Parathyroid adenoma (tissue), 2 donors: ENCODE measurements around the gene SGF29.
A peak's percentile ranks its signal among the peaks of the same experiment; 100 is the strongest.
"Not testable (repeated sequence)": the region's sequence is repeated elsewhere in the genome, so short reads cannot be mapped to it uniquely, and the experiment has no call there.

Experiments
- H2AFZ ChIP-seq: fragments of 300-600 bp; sonication (generic); one replicate; pipeline ENCODE4 v1.7.0; 2017; ENCODE audit warnings: antibody characterized with exemption, mild to moderate bottlenecking
- H3K27ac ChIP-seq: fragments of 300-600 bp; sonication (generic); one replicate; pipeline ENCODE4 v1.7.0; 2017
- H3K27me3 ChIP-seq: fragments of 300-600 bp; sonication (generic); one replicate; pipeline ENCODE4 v1.7.0; 2017; ENCODE audit warnings: low read length; ENCODE audit not compliant: control insufficient read depth, insufficient read depth
- H3K36me3 ChIP-seq: fragments of 300-600 bp; sonication (generic); one replicate; pipeline ENCODE4 v1.7.0; 2017; ENCODE audit warnings: low read length; ENCODE audit not compliant: control insufficient read depth, insufficient read depth
- H3K4me1 ChIP-seq: fragments of 300-600 bp; sonication (generic); one replicate; pipeline ENCODE4 v1.7.0; 2017; ENCODE audit warnings: control low read depth
- H3K4me2 ChIP-seq: fragments of 300-600 bp; sonication (generic); one replicate; pipeline ENCODE4 v1.7.0; 2017; ENCODE audit warnings: low read length
- H3K4me3 ChIP-seq: fragments of 300-600 bp; sonication (generic); one replicate; pipeline ENCODE4 v1.7.0; 2017; ENCODE audit warnings: low read depth, low read length
- H3K79me2 ChIP-seq: fragments of 300-600 bp; sonication (generic); one replicate; pipeline ENCODE4 v1.7.0; 2017; ENCODE audit warnings: control low read depth
- H3K9ac ChIP-seq: fragments of 300-600 bp; sonication (generic); one replicate; pipeline ENCODE4 v1.7.0; 2017; ENCODE audit warnings: mild to moderate bottlenecking
- H3K9me3 ChIP-seq: fragments of 300-600 bp; sonication (generic); one replicate; pipeline ENCODE4 v1.7.0; 2017; ENCODE audit warnings: low read length; ENCODE audit not compliant: control insufficient read depth
- TF ChIP-seq, protein P1 (sequence below): fragments of 300-600 bp; sonication (generic); IDR thresholded peaks from one replicate; pipeline ENCODE4 v1.7.0; 2017; ENCODE audit warnings: antibody characterized with exemption, mild to moderate bottlenecking
- donor health status: primary hyperparathyroidism.

The SGF29 gene

DNA sequence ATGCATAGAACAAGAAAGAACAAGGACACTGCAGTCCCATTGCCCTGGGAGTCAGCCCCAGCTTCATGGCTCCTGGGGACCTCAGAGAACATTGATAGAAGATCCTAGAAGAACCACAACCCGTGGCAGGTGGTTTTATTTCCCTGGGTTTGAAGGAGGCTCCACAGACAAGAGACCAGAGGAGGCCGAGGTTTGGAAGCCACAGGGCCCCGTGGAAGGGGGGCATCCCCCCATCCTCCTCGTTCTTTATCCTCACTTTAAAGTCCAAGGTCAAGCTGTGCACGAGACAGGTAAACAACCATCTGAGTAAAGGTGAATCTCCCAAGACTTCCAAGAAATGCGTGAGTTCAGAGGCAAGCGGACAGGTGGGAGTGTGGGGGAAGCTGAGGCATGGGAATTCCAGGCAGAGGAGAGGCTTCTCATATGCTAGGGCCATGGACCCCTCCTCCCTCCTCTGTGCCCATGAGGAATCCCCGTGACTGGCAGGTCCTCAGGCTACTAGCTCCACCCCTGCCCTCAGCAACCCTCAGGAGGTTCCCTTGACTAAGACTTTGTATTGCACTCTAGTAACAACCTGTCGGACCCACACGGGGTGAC lies 57.0 kb downstream of the SGF29 start:
- Histone ChIP-seq H3K79me2 (peaks cover 3% of the 10 kb centered on the region), H3K27ac (peak overlapping the region; percentile 90), H3K4me2 (peak overlapping the region; percentile 58), H3K9me3 (no peaks in the 10 kb centered on the region), H3K4me1 (peaks cover 22% of the 10 kb centered on the region), H3K9ac (no peak overlapping the region), H2AFZ (peak overlapping the region; percentile 27), H3K36me3 (no peaks in the 10 kb centered on the region), H3K27me3 (no peaks in the 10 kb centered on the region), H3K4me3 (no peak overlapping the region)
- TF ChIP-seq, protein P1, sequence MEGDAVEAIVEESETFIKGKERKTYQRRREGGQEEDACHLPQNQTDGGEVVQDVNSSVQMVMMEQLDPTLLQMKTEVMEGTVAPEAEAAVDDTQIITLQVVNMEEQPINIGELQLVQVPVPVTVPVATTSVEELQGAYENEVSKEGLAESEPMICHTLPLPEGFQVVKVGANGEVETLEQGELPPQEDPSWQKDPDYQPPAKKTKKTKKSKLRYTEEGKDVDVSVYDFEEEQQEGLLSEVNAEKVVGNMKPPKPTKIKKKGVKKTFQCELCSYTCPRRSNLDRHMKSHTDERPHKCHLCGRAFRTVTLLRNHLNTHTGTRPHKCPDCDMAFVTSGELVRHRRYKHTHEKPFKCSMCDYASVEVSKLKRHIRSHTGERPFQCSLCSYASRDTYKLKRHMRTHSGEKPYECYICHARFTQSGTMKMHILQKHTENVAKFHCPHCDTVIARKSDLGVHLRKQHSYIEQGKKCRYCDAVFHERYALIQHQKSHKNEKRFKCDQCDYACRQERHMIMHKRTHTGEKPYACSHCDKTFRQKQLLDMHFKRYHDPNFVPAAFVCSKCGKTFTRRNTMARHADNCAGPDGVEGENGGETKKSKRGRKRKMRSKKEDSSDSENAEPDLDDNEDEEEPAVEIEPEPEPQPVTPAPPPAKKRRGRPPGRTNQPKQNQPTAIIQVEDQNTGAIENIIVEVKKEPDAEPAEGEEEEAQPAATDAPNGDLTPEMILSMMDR = no peak

DNA sequence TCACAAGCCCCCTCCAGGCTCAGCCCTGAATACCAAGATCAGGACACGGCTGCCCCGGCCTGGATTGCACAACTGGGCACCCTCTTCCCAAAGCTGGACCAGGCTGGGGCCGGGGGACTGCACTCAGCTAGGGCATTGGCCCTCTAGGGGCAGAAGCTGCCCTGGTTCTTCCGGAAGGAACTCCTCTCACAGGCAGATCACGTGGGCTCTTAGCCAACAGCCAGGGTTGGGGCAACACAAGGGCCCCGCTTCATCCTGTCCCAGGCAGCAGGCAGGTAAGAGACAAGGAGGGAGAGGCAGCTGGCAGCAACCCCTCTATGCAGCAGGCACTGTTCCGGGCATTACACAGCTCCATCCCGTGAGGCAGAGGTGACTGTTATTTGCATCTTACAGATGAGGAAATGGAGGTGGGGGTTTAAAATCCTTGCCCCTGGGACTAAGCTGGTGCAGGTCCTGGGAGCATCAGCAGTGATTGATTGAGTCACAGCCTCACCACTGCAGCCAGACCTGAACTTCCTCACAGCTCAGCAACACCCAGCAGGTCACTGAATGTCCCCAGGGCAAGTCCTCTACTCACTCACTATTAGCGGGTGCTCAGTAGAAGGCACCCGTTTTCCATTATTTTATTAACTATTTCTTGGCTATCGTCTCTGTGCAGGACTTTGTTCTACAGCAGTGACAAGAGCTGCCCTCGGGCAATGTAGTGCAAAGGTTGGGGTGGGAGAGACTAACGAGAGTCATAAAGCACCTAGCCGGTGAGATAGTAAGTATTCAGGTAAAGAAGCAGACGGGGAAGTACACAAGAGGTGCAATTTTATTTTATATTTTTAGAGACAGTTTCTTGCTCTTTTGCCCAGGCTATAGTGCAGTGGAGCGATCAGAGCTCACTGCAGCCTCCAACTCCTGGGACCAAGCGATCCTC lies 58.9 kb downstream of the SGF29 start:
- H3K36me3 ChIP-seq, H2AFZ ChIP-seq, H3K4me3 ChIP-seq, H3K79me2 ChIP-seq, H3K9ac ChIP-seq, H3K9me3 ChIP-seq, H3K27me3 ChIP-seq, H3K4me2 ChIP-seq, H3K27ac ChIP-seq: not testable (repeated sequence)
- H3K4me1 ChIP-seq = peaks cover 22% of the 10 kb centered on the region

DNA sequence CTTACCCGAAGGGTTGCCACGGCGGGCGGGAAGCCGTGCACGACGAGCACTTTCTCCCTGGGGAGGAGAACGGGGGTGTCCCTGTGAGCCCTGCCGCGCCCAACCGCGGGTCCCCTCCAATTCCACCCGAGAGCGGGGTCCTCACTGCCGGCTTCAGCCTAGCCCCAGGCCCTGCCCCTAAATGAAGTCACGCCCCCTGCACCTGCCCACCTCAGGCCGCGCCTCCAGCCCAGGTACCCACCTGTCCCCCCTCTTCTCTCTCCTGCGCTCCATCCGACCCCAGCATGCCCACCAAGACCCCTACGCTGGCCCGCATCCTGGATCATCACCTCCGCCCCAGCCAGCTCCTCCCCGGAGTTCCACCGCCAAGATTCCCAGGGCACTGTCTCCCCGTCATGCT lies 60.2 kb downstream of the SGF29 start:
- H3K4me3 ChIP-seq, H3K36me3 ChIP-seq, H3K9me3 ChIP-seq, H2AFZ ChIP-seq, H3K27me3 ChIP-seq, H3K27ac ChIP-seq, H3K79me2 ChIP-seq, H3K4me2 ChIP-seq, H3K9ac ChIP-seq: not testable (repeated sequence)
- H3K4me1 ChIP-seq = peaks cover 17% of the 10 kb centered on the region

DNA sequence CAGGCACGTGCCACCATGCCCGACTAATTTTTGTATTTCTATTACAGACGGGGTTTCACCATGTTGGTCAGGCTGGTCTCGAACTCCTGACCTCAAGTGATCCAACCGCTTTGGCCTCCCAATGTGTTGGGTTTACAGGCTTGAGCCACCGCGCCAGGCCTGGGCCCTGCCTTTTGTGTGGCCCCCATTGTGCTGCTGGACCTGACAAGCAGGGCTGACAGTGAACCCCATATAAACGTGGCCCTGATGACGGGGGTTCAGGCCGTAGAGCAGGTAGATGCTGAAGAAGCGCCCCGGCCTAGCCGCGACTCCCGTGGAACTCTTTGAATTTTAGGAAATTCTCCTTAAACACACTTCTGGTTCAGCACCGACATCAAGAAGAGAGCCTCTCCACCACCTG lies 60.8 kb downstream of the SGF29 start:
- not testable (repeated sequence) for H3K9ac ChIP-seq, H3K4me2 ChIP-seq, H2AFZ ChIP-seq, H3K4me3 ChIP-seq, H3K79me2 ChIP-seq, H3K27ac ChIP-seq, H3K36me3 ChIP-seq, H3K9me3 ChIP-seq, H3K27me3 ChIP-seq
- peaks cover 10% of the 10 kb centered on the region for H3K4me1 ChIP-seq

DNA sequence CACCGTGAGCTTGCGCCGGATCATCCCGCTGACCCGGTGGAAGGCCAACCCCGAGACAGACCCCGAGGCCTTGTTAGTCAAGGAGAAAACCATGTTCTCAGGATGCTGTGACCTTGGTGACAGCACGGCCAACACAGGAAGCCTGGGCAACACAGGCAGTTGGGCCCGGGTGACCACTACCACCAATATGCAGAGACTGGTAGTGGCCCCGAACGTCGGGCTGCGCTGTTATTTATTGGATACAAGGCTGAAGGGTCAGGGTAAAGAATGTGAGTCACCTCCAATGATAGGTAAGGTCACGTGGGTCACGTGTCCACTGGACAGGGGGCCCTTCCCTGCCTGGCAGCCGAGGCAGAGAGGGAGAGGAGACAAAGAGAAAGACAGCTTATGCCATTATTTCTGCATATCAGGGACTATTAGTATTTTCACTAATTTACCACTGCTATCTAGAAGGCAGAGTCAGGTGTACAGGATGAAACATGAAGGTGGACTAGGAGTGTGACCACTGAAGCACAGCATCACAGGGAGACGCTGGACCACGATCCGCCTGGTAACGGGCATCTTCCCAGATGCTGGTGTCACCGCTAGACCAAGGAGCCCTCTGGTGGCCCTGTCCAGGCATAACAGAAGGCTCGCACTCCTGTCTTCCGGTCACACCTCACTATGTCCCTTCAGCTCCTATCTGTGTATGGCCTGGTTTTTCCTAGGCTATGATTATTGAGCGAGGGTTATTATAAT lies 61.9 kb downstream of the SGF29 start:
- not testable (repeated sequence) for H2AFZ ChIP-seq, H3K9ac ChIP-seq, H3K4me1 ChIP-seq, H3K79me2 ChIP-seq, H3K27me3 ChIP-seq, H3K36me3 ChIP-seq, H3K9me3 ChIP-seq, H3K4me3 ChIP-seq, H3K4me2 ChIP-seq, H3K27ac ChIP-seq
- TF ChIP-seq, protein P1 = peak; percentile 84

DNA sequence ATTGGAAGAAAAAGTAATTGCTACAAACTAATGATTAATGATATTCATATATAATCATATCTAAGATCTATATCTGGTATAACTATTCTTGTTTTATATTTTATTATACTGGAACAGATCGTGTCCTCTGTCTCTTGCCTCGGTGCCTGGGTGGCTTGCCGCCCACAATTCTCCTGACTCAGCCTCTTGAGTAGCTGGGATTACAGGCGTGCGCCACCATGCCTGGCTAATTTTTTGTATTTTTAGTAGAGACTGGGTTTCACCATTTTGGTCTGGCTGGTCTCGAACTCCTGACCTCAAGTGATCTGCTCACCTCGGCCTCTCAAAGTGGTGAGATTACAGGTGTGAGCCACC lies 62.5 kb downstream of the SGF29 start:
- H3K27ac ChIP-seq, H3K4me1 ChIP-seq, H3K27me3 ChIP-seq, H3K36me3 ChIP-seq, H3K4me3 ChIP-seq, H3K9ac ChIP-seq, H2AFZ ChIP-seq, H3K79me2 ChIP-seq, H3K4me2 ChIP-seq, H3K9me3 ChIP-seq: not testable (repeated sequence)
